Occipital lobe (tissue), 2 donors: Measurements from ENCODE around the gene TMEM54. TPM values are rescaled to one million over a fixed set of nuclear protein-coding genes. Genes with fewer than 3 reads are reported as not detected.

Experiments used
- DNase-seq: peaks from one replicate; lab custom pipeline; 2025; lab: John Stamatoyannopoulos, UW
- total RNA-seq: library from RNA; depleted of rRNA; stranded (reverse); fragments of >200 nt; gene quantifications from one replicate; pipeline ENCODE4 v1.2.3, GENCODE V29; 2014

Gene TMEM54
- total RNA-seq, 1 donor from 2014 or later: 5.3 TPM

GRCh38 chr1:32864375-32865019 lies 36.7 kb downstream of the TMEM54 start:
- DNase-seq: no peak

GRCh38 chr1:32863881-32864245 lies 37.3 kb downstream of the TMEM54 start:
- DNase-seq: no peak

GRCh38 chr1:32863218-32863880 lies 37.8 kb downstream of the TMEM54 start:
- no peak for DNase-seq

GRCh38 chr1:32861904-32862695 lies 39.1 kb downstream of the TMEM54 start:
- peak; percentile 54 for DNase-seq

- DNase-seq: no peak
Measured at GRCh38 chr1:32860566-32860965, 40.6 kb downstream of the TMEM54 start.

GRCh38 chr1:32859915-32860314 lies 41.3 kb downstream of the TMEM54 start:
- DNase-seq: no peak

GRCh38 chr1:32858791-32859190 lies 42.4 kb downstream of the TMEM54 start:
- DNase-seq: no peak

GRCh38 chr1:32858136-32858535 lies 43.1 kb downstream of the TMEM54 start:
- DNase-seq: no peak

GRCh38 chr1:32855861-32856617 lies 45.1 kb downstream of the TMEM54 start:
- no peak for DNase-seq

- no peak for DNase-seq
Measured at GRCh38 chr1:32848354-32849063, 52.7 kb downstream of the TMEM54 start.

Other genes starting within 250 kb of the TMEM54 start
- 4.1 TPM for gene SYNC, start 198.6 kb downstream of the TMEM54 start, total RNA-seq
- gene YARS1, start 84.0 kb downstream of the TMEM54 start, total RNA-seq: 43.4 TPM
- gene S100PBP, start 83.7 kb downstream of the TMEM54 start, total RNA-seq: 42.7 TPM
- gene FNDC5, start 30.5 kb downstream of the TMEM54 start, total RNA-seq: 17.0 TPM
- 44.0 TPM for gene HPCA, start 14.9 kb downstream of the TMEM54 start, total RNA-seq
- 37.9 TPM for gene RNF19B, start 63.4 kb upstream of the TMEM54 start, total RNA-seq
- gene AK2, start 135.5 kb upstream of the TMEM54 start, total RNA-seq: 46.9 TPM
- gene AZIN2, start 179.8 kb upstream of the TMEM54 start, total RNA-seq: 25.4 TPM